G401.6 (cell line): ENCODE results near the gene SV2B.
A peak's percentile ranks its signal among the peaks of the same experiment; 100 is the strongest.

ENCODE experiments used
- FAIRE-seq: peaks from 2 replicates; lab custom pipeline; 2012; peaks lifted over from hg19 to GRCh38; lab: Jason Lieb, UNC

The SV2B gene

DNA sequence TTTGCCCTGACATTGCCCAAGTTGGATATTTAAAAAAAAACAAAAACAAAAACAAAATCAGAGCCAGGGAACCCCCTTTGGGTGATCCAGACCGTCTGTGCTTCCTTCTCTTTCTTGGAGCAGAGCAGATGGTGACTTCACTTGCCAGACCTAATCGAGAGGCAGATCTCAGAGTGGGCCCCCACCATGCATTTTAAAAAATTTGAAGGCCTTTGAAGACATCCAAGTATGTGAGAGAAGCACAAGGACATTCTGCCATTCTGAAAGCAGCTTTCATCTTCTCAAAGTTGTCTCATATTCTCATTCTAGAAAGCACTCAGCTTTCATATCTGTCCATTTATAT is 93.3 kb downstream of the SV2B start:
- no peak for FAIRE-seq

GRCh38 chr15:91196127-91196526 is 96.1 kb downstream of the SV2B start:
- no peak for FAIRE-seq

DNA sequence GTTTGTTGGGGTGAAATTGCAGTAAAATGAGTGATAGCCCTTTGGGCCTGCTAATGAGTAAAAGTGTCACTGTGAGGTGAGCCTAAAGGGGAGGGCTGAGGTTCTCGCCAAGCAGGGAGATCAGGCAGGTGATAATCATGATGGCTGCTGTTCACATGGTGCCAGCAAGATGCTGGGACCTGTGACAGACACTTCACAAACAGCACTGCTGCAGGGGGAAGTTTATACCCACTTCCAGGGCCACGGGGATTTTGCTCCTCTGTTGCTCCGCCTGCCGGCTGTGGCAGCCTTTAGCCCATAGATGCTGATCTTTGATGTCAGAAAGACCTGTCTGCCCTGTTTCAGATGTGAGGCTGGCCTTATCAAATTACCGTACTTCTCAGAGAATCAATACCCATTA is 96.7 kb downstream of the SV2B start:
- FAIRE-seq: no peak

- FAIRE-seq: no peak
Measured at GRCh38 chr15:91199511-91199910, 99.5 kb downstream of the SV2B start.

DNA sequence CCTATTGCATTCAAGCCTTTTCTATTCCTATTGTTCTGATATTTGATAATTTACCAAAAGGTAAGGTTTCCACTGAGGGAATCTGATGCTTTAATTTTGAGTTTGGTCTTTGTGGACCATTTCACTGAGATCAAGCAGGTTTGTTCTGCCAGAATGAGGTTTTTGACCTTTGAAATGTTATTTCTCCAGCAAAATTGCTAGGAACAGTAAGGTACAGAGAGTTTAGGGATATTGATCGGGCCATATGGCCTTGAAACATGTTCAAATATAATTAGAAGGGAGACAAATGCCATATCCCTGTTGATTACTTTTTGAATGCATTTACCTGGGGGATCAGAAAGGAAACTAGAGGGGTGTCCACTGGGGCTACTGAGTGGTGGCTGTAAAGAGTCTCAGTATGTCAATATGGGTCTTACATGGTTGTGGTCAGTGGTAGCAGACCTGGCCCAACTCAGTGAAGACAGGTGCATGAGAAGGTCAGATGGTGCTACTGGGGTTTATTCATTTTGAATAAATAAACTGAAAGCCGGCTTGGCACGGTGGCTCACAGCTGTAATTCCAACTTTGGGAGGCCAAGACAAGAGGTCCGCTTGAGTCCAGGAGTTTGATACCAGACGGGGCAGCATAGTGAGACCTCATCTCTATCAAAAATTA is 100.2 kb downstream of the SV2B start:
- no peak for FAIRE-seq

- no peak for FAIRE-seq
Measured at GRCh38 chr15:91202510-91203102, 102.5 kb downstream of the SV2B start.

- no peak for FAIRE-seq
Measured at GRCh38 chr15:91203619-91204203, 103.7 kb downstream of the SV2B start.

DNA sequence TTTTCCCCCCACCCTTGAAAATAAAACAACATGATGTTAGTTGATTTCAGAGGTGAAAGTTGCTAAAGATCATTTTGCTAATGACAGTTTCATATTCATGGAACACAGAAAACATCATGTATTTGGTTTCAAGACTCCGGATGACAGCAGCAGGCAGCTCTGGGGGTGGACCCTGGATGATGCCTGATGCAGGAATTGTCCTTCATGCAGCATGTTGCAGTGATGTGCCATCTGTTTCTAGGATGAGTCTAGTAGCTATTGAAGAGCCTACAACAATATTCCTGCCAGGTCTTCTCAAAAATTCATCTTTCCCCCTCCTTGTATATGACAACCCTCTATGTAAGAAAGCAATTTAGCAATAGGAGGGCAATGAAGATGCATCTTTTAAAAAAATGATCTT is 108.3 kb downstream of the SV2B start:
- FAIRE-seq: no peak

DNA sequence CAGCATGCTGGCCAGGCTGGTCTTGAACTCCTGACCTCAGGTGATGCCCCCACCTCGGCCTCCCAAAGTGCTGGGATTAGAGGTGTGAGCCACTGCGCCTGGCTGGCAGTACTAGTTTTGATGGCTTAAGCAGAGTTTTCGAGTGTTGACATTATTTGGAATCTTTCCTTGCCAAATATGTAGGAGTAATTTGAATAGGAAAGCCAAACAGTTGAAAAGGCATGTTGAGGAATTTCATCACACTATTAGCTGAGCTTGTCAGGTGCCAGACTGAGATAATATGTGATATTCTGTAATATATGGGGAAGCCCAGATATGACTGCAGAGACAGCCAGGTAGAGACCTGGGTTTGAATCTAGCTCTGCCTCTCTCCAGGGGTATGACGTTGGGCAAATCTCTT is 109.3 kb downstream of the SV2B start:
- no peak for FAIRE-seq

- FAIRE-seq: no peak
Measured at GRCh38 chr15:91209726-91210125, 109.7 kb downstream of the SV2B start.

DNA sequence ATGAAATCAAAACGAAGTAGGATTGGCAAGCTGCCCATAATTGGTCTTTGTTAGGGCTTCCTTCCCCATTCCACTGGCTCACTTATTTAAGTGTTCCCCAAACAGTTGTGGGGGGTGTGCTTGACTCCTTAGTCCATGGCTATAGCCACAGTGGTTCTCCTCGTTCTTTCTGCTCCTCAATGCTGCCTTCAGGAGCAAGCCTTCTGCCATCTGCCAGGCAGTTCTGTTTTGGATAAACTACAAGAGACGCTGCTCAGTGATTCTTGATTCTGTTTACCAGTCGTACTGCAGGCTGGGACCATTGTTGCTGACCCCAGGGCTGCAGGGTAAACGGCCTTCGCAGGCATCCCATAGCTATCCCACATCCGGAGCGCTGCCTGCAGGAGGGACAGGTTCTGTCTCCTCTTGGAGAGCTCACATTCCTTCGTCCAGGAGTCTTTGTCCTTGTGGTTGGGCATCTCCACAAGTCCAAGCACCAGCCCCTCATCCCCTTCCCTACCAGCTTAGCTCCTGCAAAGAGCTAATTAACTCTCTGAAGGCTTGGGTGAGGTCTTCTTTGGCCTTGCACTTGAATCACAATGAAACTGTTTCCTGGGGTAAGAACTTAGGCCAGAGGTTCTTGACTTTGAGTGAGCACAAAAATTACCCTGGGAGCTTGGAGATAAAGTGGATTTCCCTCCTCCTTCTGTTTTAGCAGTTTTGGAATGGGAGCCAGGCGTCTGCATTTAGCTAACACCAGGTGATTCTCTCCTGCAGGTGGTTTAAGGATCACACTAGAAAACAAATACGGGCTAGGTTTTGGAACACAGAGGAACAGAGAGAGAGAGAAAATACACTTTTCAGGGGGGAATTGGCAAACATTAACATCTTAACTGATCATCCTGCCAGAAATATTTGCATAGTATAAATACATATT is 114.9 kb downstream of the SV2B start:
- no peak for FAIRE-seq

- no peak for FAIRE-seq
Measured at GRCh38 chr15:91216000-91216399, 115.9 kb downstream of the SV2B start.

GRCh38 chr15:91219206-91219605 is 119.1 kb downstream of the SV2B start:
- no peak for FAIRE-seq

GRCh38 chr15:91222052-91222451 is 122.0 kb downstream of the SV2B start:
- no peak for FAIRE-seq

DNA sequence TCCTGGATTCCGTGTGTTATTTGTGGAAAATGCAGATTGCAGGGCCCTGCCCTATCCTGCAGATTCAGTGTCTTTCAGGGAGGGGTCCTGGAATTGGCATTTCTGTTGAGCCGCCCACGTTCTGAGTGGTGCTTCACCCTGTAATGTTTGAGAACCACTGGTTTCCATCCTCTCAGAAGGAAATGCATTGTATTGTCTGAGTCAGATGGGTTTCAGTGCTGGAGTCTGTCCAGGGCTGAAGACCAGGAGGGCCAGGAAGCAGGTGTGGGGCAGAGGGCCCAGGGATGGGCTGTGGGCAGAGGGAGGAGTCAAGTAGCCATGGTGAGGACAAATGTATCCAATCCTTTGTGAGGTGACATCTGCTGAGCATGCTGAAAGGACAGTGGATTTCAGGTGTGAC is 123.8 kb downstream of the SV2B start:
- FAIRE-seq: no peak

DNA sequence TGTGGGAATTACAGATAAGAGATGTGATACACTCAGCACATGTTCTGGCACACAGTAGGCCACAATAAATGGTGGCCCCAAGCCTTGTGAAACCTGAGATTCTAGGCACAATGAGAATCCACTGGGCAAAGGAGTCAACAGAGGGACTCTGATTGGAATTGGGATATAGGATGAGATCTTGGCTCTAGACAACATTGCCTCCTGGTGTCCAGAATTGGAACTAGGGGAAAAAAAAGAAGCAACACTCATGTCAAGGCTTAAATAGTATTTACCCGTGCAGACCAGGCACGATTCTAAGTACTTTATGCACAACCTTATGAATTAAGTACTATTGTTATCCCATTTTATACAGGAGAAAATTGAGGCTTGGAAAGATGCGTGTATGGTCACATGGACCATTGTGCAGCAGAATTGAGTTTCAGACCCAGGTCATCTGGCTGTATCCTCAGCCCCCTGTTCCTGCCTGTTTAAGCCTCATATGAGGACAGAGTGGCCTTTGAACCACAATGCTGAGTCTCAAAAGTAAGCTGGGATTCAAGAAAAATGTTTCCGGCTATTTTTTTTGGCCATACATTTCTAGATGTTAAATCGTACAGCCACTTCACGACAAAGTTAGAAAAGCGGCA is 124.8 kb downstream of the SV2B start:
- peak; percentile 57 for FAIRE-seq

DNA sequence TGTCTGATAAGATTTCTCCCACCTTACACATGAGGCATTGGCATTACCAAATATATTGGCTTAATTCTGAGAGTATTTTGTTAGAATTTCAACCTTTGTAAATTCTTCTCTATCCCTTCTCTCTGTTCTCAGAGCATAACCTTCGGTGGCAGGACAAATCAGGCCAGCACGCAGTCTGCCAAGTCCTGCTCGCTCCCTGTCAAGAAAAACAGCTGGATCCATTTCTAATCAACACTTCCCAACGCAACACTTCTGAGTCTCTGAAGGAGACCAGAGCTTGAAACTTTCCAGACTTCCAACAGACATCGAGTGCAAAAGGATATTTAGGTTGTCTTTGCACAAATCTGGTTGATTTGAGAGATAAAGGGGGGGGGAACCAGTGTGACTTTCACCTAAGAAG is 125.7 kb downstream of the SV2B start:
- FAIRE-seq: no peak

DNA sequence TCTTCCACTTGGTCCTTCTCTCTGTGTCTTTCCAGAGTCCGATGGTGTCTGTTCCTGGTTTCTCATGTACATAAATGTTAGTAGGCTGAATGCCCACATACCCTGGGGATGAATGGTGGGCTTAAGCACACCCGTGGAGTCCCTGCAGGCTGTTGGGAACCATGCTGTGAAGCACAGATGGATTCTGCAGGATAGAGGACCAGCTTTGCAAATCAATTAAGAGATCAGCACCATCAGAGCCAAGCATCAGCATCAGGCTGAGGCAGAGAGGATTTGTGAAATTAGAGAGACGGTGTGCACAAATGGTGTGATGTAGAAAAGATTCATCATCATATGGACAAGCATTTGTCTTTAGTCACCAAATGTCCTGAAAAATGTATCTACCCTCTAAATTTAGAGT is 127.1 kb downstream of the SV2B start:
- FAIRE-seq: no peak

GRCh38 chr15:91227766-91228165 is 127.7 kb downstream of the SV2B start:
- no peak for FAIRE-seq

GRCh38 chr15:91228383-91228782 is 128.3 kb downstream of the SV2B start:
- FAIRE-seq: no peak

GRCh38 chr15:91228890-91229289 is 128.8 kb downstream of the SV2B start:
- no peak for FAIRE-seq

GRCh38 chr15:91231703-91232102 is 131.6 kb downstream of the SV2B start:
- FAIRE-seq: no peak

GRCh38 chr15:91234759-91235158 is 134.7 kb downstream of the SV2B start:
- FAIRE-seq: no peak
